AG10803 (cell line): ENCODE measurements around the gene CD40.

ENCODE experiments used
- DNase-seq: peaks from one replicate; pipeline ENCODE4 v3.0.0; 2010; ENCODE audit warnings: low read depth
- H3K4me3 ChIP-seq: 2 replicates; pipeline ENCODE4 v1.5.1; 2011; ENCODE audit warnings: mild to moderate bottlenecking, low read length, control low read depth
- CTCF ChIP-seq: conservative IDR thresholded peaks from 2 replicates; pipeline ENCODE4 v1.5.1; 2011; ENCODE audit warnings: mild to moderate bottlenecking, low read length, control low read depth, inconsistent platforms

The CD40 gene

GRCh38 chr20:46157625-46158024, 39.5 kb downstream of the CD40 start:
- DNase-seq = no peak
- TF ChIP-seq CTCF = no peak
- H3K4me3 ChIP-seq = no peak overlapping the region

GRCh38 chr20:46158476-46158987, 40.4 kb downstream of the CD40 start:
- H3K4me3 ChIP-seq = no peak overlapping the region
- TF ChIP-seq CTCF = no peak
- DNase-seq = no peak

GRCh38 chr20:46159101-46159897, 41.2 kb downstream of the CD40 start:
- H3K4me3 ChIP-seq = no peak overlapping the region
- DNase-seq = no peak
- no peak for TF ChIP-seq CTCF

- no peak for TF ChIP-seq CTCF
Observed at GRCh38 chr20:46160661-46161060, 42.5 kb downstream of the CD40 start.

GRCh38 chr20:46161921-46162320, 43.8 kb downstream of the CD40 start:
- DNase-seq = no peak
- TF ChIP-seq CTCF = no peak
- H3K4me3 ChIP-seq = no peak overlapping the region

More at GRCh38 chr20:46160661-46161060, 42.5 kb downstream of the CD40 start:
- no peak for DNase-seq
- no peak overlapping the region for H3K4me3 ChIP-seq

- no peak for DNase-seq
- TF ChIP-seq CTCF = no peak
- H3K4me3 ChIP-seq = no peak overlapping the region
Observed at GRCh38 chr20:46164254-46164653, 46.1 kb downstream of the CD40 start.

GRCh38 chr20:46167080-46167479, 49.0 kb downstream of the CD40 start:
- no peak for TF ChIP-seq CTCF
- DNase-seq = no peak
- no peak overlapping the region for H3K4me3 ChIP-seq
